GM18511 (cell line): ENCODE results near the gene IPO7.
"Not testable (repeated sequence)": the region's sequence is repeated elsewhere in the genome, so short reads cannot be mapped to it uniquely, and the experiment has no call there.

Source experiments
- ATAC-seq: cut with Tn5 transposase; IDR thresholded peaks from one replicate; pipeline ENCODE4 v1.9.1; 2021; ENCODE audit warnings: mild to moderate bottlenecking, moderate library complexity; ENCODE audit not compliant: unreplicated experiment

Gene IPO7

DNA sequence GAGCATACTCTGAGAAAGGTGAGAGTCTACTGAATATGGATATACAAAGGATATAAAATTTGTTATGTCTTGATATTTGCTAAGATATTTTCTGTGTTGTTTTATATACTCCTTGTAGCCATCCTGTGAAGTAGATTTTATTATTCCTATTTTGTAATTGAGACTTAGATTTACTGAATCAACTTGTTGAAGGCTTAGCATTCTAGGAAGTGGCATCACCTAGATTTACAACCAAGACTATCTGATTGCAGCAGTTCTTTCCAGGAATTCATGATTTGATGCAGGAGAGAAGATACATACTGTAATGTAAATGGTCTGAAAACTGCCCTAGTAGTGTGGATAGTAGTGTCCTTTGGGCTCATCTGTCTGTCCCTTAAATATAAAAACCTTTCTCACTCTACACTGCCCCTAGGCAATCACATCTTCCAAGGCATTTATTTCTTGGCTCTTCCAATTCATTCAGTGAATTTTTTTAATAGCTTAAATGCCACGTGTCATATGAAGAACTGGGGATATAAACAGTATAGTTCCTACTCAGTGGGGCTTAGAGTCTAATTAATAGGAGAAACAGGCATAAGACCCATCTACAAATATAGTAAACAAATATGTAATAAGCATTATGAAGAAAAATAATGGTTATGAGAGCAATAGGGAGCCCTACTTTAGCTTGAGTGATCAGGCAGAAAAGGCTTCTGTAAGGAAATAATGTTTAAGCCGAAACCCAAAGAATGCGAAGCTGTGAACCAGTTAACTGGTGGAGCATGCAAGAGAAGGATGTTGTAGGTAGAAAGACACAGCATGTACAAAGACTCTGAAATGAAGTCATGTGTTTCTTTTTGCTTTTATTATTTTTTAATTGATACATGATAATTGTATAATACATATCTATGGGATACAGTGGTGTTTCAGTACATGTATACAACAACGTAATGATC is 13.6 kb downstream of the IPO7 start:
- ATAC-seq: no peak

DNA sequence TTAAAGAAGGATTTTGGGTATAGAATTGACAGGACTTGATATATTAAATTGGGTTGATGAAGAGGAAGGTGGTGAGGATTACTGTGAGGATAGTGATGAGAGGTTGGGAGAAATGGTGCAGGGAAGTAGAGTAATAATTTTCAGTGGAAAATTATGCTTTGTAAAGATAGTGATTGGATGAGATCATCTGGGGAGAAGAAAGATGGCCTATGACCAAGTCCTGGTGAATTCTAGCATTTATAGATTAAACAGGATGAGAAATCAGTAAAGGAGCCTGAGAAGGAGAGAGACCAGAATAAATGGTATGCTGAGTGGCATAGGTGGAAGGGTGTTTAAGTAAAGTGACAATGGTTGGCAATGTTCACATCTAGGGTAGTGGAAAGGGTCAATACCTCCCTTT is 15.0 kb downstream of the IPO7 start:
- ATAC-seq: no peak

DNA sequence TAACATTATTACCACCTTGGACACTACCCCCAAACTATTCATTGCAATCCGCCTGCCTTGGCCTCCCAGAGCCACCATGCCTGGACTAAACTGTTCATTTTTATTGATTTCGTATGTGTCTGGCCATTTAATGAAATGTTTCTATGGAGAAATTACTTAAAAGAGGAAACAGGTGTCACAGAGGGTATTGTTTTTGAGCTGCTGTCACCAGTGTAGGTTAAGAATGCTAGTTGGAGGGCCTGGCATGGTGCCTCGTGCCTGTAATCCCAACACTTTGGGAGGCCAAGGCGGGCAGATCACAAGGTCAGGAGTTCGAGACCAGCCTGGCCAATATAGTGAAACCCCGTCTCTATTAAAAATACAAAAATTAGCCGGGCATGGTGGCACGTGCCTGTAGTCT is 17.4 kb downstream of the IPO7 start:
- not testable (repeated sequence) for ATAC-seq

DNA sequence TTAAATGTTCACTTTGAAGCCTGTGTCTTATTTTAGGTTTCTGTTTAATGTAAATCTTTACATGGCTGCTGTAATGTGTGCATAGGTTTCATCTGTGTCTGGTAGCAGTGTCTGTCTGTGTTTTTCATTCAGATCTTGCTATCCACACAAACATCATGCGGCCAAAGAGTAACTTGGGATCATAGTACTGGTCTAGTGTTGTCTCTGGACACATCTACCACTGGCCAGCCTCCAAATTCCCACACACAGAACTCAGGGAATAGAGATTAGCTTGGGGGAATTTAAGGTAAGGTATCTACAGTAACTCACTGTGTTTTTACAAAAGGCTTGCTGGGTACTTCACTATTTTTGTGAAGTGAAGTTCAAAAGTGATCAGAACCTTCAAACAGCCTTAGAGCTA is 44.3 kb downstream of the IPO7 start:
- ATAC-seq: no peak

DNA sequence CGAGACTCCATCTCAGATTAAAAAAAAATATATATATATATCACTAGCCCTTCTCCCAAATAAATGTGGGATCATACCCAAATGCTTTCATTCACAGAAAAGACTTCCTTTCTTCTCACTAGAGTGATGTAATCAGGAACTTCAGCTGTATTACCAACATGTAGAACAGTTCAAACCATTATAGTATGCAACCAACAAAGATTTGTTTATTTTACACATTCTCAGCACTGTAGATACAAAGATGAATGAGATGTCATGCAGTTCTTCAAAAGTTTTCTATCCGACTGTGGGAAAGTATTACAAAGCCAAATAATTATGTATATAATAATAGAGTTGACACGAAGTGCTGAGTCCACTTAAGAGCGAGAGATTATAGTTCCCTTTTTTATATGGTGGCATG is 54.2 kb downstream of the IPO7 start:
- ATAC-seq: no peak

DNA sequence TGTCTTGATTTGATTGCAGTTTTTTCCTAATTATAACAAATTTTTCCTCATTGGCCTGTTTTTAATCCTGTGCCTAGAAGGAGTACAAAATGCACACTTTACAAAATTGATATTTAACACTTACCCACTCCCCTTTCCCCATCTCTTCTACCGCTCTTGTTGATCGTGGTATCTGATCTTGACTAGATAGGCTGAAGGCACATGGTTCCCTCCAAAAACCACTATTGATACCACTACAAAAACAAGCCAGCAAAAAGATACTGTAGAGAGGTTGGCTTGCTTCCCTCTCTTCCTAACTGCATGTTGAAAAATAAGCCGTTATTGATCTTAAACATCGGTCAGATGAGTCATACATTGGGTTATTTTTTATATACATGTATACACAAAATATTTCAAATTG is 61.8 kb downstream of the IPO7 start:
- ATAC-seq: no peak

DNA sequence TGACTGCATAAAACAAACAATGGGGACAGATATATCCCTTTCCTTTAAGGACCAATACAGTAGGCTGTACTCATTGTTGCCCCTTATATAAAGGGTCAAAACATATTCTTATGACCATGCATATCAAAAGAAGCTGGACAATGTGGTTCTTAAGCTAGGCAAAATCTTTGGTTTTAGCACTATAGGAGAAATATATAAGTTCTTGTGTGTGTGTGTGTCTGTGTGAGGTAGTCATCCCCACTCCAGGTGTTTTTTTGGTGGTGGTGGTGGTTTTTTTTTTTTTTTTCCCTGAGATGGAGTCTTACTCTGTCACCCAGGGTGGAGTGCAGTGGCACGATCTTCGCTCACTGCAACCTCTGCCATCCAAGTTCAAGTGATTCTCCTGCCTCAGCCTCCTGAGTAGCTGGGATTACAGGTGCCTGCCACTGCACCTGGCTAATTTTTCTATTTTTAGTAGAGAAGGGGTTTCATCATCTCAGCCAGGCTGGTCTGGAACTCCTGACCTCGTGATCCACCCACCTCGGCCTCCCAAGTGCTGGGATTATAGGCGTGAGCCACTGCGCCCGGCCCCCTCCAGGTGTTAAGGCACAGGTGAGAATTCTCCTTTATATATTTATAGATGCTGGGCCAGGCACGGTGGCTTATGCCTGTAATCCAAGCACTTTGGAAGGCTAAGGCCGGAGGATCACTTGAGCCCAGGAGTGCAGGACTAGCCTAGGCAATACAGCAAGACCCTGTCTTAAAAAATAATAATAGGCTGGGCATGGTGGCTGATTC is 64.3 kb downstream of the IPO7 start:
- ATAC-seq: no peak

DNA sequence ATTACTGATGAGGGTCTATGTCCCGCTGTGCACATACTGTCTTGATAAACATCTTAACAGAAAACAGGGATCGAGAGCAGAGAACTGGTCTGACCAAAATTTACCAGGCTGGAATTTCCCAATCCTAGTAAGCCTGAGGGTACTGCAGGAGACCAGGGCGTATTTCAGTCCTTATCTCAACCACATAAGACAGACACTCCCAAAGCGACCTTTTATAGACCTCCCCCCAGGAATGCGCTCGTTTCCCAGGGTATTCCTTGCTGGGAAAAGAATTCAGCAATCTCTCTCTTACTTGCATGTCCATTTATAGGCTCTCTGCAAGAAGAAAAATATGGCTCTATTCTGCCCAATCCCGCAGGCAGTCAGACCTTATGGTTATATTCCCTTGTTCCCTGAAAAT is 67.6 kb downstream of the IPO7 start:
- not testable (repeated sequence) for ATAC-seq

DNA sequence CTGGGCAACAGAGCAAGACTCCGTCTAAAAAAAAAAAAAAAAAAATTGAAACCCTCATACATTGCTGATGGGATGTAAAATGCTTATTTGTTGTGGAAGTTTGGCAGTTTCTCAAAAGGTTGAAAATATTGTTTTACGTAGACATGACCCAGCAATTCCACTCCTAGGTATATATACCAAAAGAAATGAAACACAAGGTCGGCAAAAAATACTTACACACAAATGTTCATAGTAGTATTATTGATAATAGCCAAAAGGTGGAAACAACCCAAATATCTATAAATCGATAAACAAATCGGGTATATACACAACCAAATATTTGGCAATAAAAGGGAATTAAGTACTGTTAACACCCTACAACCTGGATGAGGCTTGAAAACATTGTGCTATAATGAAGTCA is 71.3 kb downstream of the IPO7 start:
- ATAC-seq: no peak

DNA sequence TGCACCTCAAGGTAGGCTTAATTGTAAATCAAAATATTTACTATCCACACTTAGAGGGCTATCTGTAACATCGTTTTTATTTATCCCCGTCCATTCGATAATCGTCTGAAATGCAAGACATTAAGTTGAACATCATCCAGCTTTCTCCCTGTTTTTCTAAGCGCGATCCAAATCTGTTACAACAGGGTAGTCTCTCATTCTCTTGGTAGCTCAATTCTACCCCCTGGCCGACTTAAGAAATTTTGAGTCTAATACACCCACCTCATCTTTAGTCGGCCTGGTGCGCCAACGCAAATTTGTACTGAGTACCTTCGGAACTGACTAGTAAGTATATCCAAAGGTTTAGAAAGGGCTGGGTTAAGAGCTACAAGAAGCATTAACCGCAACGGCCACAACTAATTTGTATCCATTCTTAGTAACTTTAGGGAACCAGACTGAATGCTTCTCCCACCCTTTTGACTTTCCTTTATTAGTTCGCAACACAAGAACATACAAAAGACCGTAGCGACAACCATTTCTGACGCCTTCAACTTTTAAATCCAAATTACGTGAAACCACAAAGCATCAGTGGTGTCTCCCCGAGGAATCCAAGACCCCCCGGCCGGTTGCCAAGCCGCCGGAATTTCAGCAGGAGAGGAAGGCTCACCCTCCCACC is 75.3 kb downstream of the IPO7 start:
- ATAC-seq: no peak

DNA sequence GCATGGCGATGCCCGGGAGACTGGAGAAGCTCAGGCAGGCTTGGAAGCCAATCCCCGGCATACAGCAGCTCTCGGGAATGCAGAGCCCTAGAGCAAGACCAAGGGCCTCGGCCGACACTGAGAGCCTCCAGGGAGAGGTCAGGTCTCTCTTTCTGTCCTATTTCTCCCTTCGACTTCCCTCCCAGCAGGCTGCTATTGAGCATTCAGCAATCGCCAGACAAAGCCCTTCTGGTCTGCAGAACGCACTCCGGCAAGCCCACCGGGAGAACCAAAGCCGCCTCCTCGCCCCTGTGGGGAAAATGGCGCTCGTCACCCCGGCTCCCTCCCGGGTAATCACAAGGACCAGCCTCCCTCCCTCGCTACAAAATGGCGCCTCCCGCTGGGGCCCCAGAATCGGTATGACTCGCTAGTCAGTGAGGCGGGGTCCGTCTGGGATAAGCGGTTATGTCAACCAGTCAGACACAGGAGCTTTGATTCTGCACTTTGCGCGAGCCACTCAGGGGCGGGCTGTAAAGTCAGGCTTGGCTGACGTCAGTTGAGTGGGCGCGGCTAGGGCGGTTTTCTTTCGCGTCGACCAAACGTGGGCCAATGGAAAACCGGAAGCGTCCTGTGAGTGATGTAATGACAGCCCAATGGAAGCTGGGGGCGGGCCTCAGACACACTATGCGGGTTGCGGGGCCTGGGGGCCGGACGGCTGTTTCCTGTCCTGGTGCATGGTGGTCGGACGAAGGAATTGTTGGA is 76.0 kb downstream of the IPO7 start, which contains the start of gene ZNF143:
TSS of gene ZNF143 (plus strand) at position 691 of the 741 bp plus-strand sequence. CDS start 10,297 bp downstream, outside the sequence.
- peak; percentile 87 for ATAC-seq

DNA sequence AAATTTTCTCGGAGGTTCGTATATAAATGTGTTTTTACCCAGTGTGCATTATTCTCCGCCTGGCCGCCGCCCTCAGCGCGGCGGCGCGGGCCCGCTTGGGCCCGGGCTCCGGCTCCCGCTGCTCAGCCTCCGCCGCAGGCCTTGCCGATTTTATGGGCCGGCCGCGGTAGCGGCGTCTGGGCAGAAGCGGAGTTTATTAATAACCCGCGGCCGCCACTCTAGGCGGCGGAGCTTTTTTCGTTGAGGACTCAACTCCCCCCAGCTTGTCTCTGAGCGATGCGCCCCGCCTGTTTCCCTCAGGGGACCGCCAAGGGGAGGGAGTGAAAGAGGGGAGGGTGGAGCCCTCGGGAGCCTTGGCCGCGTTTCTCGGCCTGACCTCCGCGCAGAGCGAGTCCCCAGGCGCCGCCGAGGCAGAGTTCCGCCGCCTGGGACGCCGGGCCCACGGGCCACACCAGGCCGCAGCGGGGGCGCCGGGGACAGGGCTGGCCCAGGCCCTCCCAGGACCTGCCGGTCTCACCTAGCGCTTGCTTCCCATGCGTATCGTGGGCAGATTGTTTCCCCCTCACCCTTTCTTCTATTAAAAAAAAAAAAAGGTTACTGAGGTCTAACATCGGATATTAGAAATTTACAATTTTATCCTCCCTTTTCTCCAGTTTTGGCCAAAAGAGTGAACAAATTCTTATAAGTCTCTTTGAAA is 76.8 kb downstream of the IPO7 start:
- ATAC-seq: peak; percentile 55

DNA sequence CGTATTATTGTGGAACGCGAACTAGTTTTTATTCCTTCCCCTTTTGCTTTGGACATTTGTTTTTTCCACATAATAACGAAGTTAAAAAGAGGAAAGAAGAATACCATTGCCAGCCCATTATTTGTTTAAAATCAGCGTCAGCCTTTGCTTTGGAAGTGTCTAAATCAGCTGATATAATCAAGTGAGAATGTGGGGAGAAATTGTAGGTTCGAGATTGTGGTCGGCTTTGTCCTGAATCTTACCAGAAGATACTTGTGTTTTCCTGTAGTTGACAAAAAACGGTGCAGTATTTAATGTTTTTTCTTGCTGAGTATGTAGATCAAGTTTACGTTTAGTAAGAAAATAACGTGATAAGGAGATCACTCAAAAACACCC is 77.3 kb downstream of the IPO7 start:
- ATAC-seq: no peak

DNA sequence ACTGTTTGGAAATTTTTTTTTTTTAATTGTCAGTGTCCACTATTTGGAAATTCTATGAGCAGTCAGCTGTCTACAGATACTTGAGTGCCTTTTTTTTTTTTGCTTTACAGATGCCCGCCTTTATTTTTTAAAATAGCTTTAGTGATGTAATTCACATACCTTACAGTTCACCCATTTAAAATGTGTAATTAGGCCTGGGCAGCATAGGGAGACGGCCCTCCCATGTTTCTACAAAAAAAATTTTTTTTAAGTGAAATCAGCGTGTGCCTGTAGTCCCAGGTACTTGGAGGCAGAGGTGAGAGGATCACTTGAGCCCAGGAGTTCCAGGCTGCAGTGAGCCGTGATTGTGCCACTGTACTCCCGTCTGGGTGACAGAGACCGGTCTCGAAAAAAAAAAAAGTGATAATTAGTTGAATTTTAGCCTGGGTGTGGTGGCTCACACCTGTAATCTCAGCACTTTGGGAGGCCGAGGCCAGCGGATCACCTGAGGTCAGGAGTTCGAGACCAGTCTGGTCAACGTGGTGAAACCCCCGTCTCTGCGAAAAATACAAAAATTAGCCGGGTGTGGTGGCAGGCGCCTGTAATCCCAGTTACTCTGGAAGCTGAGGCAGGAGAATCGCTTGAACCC is 77.8 kb downstream of the IPO7 start:
- ATAC-seq: no peak

DNA sequence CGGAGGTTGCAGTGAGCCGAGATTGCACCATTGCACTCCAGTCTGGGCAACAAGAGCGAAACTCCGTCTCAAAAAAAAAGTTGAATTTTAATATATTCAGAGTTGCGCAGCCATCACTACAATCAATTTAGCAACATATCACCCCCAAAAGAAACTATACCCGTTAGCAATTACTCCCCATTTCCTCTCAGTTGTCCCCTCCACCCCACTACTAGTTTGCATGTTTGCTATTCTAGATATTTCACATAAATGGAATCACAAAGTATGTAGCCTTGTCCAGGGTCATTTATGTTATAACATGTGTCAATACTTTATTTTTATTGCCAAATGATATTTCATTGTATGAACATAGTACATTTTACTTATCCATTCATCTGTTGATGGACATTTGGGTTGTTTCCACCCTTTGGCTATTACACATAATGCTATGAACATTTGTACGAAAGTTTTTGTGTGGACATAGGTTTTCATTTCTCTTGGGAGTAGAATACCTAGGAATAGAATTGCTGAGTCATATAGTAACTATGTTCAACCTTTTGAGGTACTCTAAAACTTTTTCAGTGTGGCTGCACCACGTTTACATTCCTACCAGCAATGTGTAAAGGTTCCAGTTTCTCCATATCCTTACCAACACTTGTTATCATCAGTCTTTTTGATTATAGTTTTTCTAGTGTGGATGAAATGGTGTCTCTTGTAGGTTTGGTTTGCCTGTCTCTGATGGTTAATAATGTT is 78.5 kb downstream of the IPO7 start:
- no peak for ATAC-seq

DNA sequence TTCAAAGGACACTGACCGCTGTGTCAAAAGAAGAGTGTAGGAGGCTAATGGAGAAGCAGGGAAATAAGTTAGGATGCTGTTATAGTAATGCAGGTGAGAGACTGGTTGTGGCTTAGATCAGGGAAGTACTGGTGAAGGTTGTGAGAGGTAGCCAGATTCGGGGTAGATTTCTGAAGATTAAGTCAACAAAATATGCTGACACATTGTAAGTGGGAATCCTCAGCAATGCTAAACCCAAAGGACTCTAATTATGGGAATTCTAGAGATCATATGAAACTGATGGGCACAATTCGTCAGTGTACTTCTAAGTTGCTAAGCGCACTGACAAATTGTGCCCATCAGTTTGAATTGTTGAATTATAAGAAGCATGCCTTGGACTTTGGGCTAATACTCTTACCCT is 86.3 kb downstream of the IPO7 start:
- ATAC-seq: no peak

DNA sequence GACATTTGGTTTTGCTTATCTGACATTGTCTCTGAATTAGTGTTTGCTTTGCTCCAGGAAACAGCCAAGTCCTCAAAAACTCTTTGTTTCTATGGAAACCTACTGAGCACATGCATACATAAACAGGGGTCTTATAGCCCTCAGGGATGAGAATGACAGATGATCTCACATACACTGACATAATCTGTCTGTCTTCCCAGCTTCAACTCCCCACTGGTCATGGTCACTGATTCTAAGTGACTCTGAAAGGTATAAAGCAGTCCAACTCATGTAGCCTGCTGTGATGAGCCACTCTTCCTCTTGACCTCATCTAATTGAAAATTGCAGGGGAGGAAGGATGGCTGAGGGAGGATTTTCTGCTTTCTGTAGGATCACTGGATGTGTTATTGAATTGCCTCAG is 89.0 kb downstream of the IPO7 start:
- ATAC-seq: no peak

DNA sequence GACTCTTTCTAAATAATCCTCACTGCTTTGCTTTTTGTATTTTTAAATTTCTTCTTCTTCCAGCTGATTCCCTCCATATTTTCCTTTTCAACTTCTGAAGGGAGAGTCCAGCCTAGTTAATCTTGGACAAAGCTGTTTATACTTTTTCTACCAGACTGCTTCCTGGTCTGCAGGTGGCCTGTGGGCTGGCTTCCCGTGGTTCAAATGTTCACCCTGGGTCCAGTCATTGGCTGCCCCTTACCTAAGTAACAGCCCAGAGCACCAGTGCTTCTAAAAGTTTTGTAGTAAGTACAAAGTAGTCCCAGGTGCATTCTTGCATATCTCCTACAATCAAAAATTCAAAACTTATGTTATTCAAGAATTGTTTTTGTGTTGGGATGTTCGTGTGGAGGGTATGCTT is 95.4 kb downstream of the IPO7 start:
- ATAC-seq: no peak
